ENCODE measurements around the gene OXER1.

Gene OXER1

GRCh38 chr2:42767899-42768705, 4.2 kb upstream of the OXER1 start:
- no peaks in the 10 kb centered on the region for H3K4me1 Mint-ChIP-seq (ENCODE audit: low read depth)
- H3K27me3 Mint-ChIP-seq = no peaks in the 10 kb centered on the region
- H3K9me3 Mint-ChIP-seq (ENCODE audit: low read depth) = no peaks in the 10 kb centered on the region
- no peak overlapping the region for H3K27ac Mint-ChIP-seq
- no peak overlapping the region for H3K4me3 Mint-ChIP-seq
- H3K36me3 Mint-ChIP-seq = no peaks in the 10 kb centered on the region

- no peaks in the 10 kb centered on the region for H3K36me3 Mint-ChIP-seq
- no peak overlapping the region for H3K27ac Mint-ChIP-seq
- H3K27me3 Mint-ChIP-seq = no peaks in the 10 kb centered on the region
- no peaks in the 10 kb centered on the region for H3K4me1 Mint-ChIP-seq (ENCODE audit: low read depth)
- no peak overlapping the region for H3K4me3 Mint-ChIP-seq
- no peaks in the 10 kb centered on the region for H3K9me3 Mint-ChIP-seq (ENCODE audit: low read depth)
Observed at GRCh38 chr2:42767080-42767898, 3.4 kb upstream of the OXER1 start.

DNA sequence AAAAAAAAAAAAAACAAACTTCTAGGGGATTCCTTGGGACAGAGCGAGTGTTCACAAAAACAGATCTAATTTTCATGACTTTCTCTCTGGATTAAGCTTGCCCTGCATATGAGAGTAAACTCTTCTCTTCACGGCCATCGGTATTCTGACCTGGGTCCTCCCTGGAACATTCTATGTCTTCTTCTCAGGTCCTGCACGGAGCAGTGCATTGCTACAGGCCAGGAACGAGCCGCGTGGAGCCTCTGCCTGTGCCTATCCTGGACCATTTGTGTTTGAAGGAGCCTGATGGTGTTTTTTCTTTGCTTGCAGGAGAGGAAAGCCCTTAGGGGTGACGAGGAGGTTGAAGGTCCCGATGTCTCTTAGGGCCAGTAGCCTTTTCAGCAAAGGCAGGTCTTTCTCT, 1.8 kb upstream of the OXER1 start:
- Mint-ChIP-seq H3K4me3 (no peak overlapping the region), H3K27ac (no peak overlapping the region), H3K4me1 (ENCODE audit: low read depth) (no peaks in the 10 kb centered on the region), H3K27me3 (no peaks in the 10 kb centered on the region), H3K9me3 (ENCODE audit: low read depth) (no peaks in the 10 kb centered on the region), H3K36me3 (no peaks in the 10 kb centered on the region)

GRCh38 chr2:42764901-42765300, 966 bp upstream of the OXER1 start:
- H3K27me3 Mint-ChIP-seq = no peaks in the 10 kb centered on the region
- H3K9me3 Mint-ChIP-seq (ENCODE audit: low read depth) = no peaks in the 10 kb centered on the region
- H3K4me1 Mint-ChIP-seq (ENCODE audit: low read depth) = no peaks in the 10 kb centered on the region
- no peak overlapping the region for H3K27ac Mint-ChIP-seq
- H3K4me3 Mint-ChIP-seq = no peak overlapping the region
- H3K36me3 Mint-ChIP-seq = no peaks in the 10 kb centered on the region

DNA sequence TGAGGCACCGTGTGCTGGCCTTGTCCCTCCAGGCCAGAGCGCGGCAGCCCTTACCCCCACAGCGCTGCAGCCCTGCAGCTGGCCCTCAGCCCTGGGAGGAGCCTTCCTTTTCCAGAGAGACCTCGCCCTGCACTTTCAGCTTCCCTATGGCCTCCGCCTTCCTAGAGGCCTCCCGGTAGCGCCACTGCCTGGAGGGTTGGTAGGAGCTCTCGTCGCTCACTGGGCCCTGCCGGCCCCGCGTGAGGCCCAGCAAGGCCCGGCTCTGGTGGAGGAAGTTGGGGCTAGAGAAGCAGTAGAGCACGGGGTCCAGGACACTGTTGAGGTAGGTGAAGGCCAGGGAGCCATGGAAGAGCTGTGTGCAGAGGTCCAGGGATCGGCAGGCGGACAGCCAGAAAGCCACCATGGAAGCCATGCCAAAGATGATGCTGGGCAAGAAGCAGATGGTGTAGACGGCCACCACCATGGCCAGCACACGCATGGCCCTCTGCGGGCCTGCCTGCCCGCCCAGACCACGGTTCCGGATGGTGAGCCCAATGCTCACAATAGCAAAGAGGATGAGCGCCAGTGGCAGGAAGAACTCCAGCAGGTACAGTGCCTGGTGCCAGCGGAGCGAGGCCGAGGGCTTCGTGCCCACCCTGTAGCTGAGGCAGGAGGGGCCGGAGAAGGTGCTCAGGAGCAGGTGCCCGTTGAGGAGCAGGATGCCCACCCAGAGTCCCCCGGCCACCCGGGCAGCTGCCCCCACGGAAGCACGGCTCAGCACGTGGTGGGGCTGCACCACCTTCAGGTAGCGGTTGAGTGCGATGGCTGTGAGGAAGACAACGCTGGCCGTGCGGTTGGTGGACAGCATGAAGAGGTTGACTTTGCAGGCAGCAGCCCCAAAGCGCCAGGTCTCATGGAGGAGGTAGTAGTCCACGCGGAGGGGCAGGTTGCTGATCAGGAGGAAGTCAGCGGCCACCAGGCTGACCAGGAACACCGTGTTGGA, 821 bp downstream of the OXER1 start:
- Mint-ChIP-seq H3K4me1 (ENCODE audit: low read depth) (no peaks in the 10 kb centered on the region), H3K36me3 (peaks cover 4% of the 10 kb centered on the region), H3K4me3 (no peak overlapping the region), H3K27ac (no peak overlapping the region), H3K27me3 (no peaks in the 10 kb centered on the region), H3K9me3 (ENCODE audit: low read depth) (no peaks in the 10 kb centered on the region)

- H3K4me3 Mint-ChIP-seq = no peak overlapping the region
- H3K27me3 Mint-ChIP-seq = no peaks in the 10 kb centered on the region
- no peaks in the 10 kb centered on the region for H3K9me3 Mint-ChIP-seq (ENCODE audit: low read depth)
Observed at GRCh38 chr2:42762155-42762554, 1.8 kb downstream of the OXER1 start.

GRCh38 chr2:42761554-42761953, 2.4 kb downstream of the OXER1 start:
- Mint-ChIP-seq H3K4me3 (no peak overlapping the region), H3K27me3 (no peaks in the 10 kb centered on the region), H3K4me1 (ENCODE audit: low read depth) (no peaks in the 10 kb centered on the region), H3K27ac (no peak overlapping the region), H3K36me3 (peaks cover 4% of the 10 kb centered on the region), H3K9me3 (ENCODE audit: low read depth) (no peaks in the 10 kb centered on the region)

More at GRCh38 chr2:42762155-42762554, 1.8 kb downstream of the OXER1 start:
- Mint-ChIP-seq H3K27ac (no peak overlapping the region), H3K4me1 (ENCODE audit: low read depth) (no peaks in the 10 kb centered on the region), H3K36me3 (peaks cover 4% of the 10 kb centered on the region)

DNA sequence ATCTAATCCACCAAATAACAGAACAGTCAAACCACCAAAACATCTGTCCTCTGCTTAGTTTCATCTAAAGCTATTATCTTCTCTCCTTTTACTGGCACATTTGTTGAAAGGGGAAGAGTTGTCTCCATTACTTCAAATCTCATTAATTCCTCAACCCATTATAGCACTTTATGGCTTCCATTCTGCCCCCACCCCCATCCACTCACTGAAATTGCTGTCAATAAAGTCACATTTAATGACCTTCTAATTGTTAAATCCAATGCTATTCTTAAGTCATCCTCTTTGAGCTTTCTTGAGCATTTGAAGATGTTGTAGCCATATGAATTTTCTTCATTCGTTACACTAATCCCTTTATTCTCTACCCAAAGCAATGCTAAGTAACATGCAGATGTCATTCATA, 5.2 kb downstream of the OXER1 start:
- no peaks in the 10 kb centered on the region for H3K4me1 Mint-ChIP-seq (ENCODE audit: low read depth)
- H3K36me3 Mint-ChIP-seq = peaks cover 4% of the 10 kb centered on the region
- H3K9me3 Mint-ChIP-seq (ENCODE audit: low read depth) = no peaks in the 10 kb centered on the region
- no peak overlapping the region for H3K4me3 Mint-ChIP-seq
- no peak overlapping the region for H3K27ac Mint-ChIP-seq
- H3K27me3 Mint-ChIP-seq = no peaks in the 10 kb centered on the region

DNA sequence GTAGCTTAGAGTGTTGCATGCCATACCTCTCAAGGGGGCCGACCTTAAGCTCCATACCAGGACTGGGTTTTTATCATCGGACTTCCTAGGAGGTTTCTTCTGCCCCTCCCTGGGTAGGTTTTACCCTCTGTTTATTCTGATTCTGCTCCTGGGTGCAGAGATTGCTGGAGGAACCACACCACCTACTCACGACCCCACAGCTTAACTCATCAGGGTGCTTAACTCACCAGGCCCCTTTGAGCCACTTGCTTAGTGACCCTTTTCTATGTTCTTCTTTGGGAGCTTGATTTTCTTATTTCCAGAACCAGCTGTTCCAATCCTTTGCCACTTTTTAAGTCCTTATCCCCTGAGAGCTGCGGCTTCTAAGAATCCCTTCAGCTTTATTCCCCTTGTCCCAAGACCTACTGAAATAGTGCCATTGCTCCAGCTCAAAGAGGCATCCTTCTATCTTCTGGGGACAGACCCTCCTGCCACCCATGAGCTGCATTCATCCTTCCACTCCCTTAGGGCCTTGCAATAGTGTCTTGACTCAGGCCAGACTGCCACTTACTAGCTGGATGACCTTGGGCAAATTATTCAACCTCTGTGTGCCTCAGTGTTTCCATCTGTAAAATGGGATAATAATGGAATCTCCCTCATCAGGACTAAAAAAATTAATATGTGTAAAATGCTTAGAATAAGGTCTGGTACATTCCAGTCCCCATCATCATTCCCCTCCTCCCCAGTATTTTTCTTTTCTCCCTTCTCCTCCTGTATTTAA, 5.8 kb downstream of the OXER1 start:
- no peaks in the 10 kb centered on the region for H3K9me3 Mint-ChIP-seq (ENCODE audit: low read depth)

DNA sequence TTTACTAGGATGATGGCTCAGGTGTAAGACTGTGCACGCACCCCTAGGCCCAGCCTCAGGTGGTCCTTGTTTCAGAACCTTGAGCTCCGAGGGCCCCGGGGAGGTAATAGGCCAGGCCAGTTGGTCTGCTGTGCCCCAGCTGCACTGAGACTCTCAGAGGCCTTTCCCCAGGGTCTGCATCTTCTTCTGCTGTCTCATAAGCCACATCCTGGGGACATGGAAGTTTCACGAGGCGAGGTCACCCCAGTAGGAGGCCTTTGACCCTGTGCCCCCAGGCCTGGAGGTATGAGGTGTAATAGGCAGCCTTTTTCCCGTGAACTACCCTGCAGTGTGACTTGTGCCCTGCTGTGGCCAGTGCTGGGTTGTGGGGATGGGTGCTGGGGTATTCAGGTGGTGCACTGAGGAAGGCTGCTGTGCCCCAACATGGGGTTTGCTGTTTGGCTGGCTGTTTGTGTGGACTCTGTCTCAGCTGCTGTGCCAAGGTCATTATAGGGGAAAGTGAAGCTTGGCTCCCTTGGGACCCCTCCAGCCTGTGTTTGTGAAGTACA, 6.9 kb downstream of the OXER1 start:
- no peak overlapping the region for H3K27ac Mint-ChIP-seq
- no peaks in the 10 kb centered on the region for H3K4me1 Mint-ChIP-seq (ENCODE audit: low read depth)

More for the DNA sequence above, 5.8 kb downstream of the OXER1 start:
- H3K27me3 Mint-ChIP-seq = no peaks in the 10 kb centered on the region
- H3K36me3 Mint-ChIP-seq = peaks cover 4% of the 10 kb centered on the region
- H3K4me1 Mint-ChIP-seq (ENCODE audit: low read depth) = no peaks in the 10 kb centered on the region
- H3K27ac Mint-ChIP-seq = no peak overlapping the region
- no peak overlapping the region for H3K4me3 Mint-ChIP-seq

GRCh38 chr2:42756150-42756775, 7.7 kb downstream of the OXER1 start:
- Mint-ChIP-seq H3K36me3 (peaks cover 4% of the 10 kb centered on the region), H3K27me3 (no peaks in the 10 kb centered on the region), H3K9me3 (ENCODE audit: low read depth) (no peaks in the 10 kb centered on the region), H3K4me3 (no peak overlapping the region), H3K4me1 (ENCODE audit: low read depth) (no peaks in the 10 kb centered on the region), H3K27ac (no peak overlapping the region)

More for the DNA sequence above, 6.9 kb downstream of the OXER1 start:
- H3K9me3 Mint-ChIP-seq (ENCODE audit: low read depth) = no peaks in the 10 kb centered on the region
- no peaks in the 10 kb centered on the region for H3K27me3 Mint-ChIP-seq
- H3K4me3 Mint-ChIP-seq = no peak overlapping the region
- peaks cover 4% of the 10 kb centered on the region for H3K36me3 Mint-ChIP-seq

DNA sequence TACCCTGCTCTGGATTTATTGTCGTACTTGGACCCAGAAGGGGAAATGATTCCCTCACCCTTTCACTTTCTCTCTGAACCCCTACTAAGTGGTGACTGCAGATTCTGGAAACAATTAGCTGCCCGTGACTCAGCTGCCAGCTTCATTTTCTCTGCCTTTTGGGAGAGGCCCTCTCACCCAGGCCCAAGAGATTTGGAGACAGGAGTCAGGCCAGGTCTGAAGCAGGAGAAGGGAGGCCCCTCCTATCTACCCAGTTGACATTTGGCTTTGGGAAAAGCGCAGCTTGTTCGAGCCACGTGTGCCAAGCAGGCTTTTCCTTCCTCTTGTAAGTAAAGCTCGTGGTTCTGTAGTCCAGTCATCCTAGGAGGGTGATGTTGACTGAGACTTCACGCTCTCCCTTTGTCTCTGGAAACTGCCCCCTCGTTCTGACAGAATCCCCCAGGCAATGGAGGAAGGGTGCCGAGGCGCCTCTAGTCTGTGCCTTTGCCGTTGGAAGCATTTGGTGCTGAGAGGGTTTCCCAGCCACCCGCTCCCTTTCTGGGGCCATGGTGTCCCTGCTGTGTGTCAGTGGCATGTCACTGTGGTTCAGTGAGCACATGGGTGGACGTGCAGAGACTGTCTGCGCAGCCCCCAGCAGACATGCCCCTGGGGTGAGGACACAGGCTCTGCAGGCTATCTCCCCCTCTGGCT, 8.6 kb downstream of the OXER1 start:
- Mint-ChIP-seq H3K4me1 (ENCODE audit: low read depth) (no peaks in the 10 kb centered on the region), H3K4me3 (no peak overlapping the region), H3K27me3 (no peaks in the 10 kb centered on the region)

DNA sequence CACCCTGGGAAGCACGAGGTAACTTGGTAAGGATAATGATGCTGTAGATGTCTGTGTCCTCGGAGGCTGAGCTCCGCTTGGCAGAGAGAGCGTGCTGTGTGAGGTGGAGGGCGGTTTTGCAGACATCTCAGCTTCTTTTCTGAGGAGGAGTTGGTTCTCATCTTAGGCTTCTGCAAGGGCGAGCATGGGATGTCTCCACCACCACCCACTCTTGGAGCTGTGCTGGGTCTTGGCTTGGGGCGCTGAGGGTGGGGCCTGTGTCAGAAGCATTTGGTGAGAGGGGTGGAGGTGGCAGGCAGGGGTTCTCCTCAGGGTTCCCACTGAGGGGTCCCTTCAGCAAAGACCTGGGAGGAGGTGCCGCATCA, 9.2 kb downstream of the OXER1 start:
- Mint-ChIP-seq H3K36me3 (peaks cover 10% of the 10 kb centered on the region), H3K27me3 (no peaks in the 10 kb centered on the region), H3K4me1 (ENCODE audit: low read depth) (no peaks in the 10 kb centered on the region), H3K4me3 (no peak overlapping the region), H3K27ac (no peak overlapping the region), H3K9me3 (ENCODE audit: low read depth) (no peaks in the 10 kb centered on the region)

More for the DNA sequence above, 8.6 kb downstream of the OXER1 start:
- H3K27ac Mint-ChIP-seq = no peak overlapping the region
- peaks cover 8% of the 10 kb centered on the region for H3K36me3 Mint-ChIP-seq
- H3K9me3 Mint-ChIP-seq (ENCODE audit: low read depth) = no peaks in the 10 kb centered on the region

Measured in activated naive CD8-positive, alpha-beta T cell (primary cell).